Stimulated activated CD4-positive, alpha-beta T cell treated with anti-CD3 and anti-CD28 coated beads, Interleukin-2, amount 100 ng/mL, for 48 hours (primary cell): ENCODE data around the gene RNF181.
"Not testable (repeated sequence)": the region's sequence is repeated elsewhere in the genome, so short reads cannot be mapped to it uniquely, and the experiment has no call there.

Experiments used
- DNase-seq, 2 donors: peaks; one replicate each; pipeline ENCODE4 v3.0.0-alpha.2; 2020

RNF181 gene

DNA sequence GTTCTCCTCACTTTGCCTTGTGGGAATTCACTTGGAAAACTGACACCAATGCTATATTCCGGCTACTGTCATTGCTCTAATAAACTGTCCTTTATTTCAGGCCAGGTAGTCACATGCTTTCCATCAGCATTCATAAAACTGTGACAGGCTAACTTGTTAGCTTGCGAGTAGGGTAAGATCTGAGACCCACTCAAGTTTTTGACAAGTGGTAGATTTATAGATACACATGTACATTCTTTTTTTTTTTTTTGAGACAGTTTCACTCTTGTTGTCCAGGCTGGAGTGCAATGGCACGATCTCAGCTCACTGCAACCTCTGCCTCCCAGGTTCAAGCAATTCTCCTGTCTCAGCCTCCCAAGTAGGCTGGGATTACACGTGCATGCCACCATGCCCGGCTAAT, 22.2 kb downstream of the RNF181 start:
- not testable (repeated sequence) for DNase-seq

DNA sequence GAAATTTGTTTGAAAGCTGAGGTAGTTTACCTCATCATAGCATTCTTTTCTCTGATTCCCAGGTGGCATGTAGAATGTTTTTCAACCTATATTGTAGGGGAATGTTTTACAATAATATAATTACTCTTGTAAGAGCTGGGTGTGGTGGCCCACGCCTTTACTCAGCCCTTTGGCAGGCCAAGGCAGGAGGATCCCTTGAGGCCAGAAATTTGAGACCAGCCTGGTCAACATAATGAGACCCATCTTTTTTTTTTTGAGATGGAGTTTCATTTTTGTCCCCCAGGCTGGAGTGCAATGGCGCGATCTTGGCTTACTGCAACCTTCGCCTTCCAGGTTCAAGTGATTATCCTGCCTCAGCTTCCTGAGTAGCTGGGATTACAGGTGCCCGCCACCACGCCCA, 24.1 kb downstream of the RNF181 start:
- no peak for DNase-seq

DNA sequence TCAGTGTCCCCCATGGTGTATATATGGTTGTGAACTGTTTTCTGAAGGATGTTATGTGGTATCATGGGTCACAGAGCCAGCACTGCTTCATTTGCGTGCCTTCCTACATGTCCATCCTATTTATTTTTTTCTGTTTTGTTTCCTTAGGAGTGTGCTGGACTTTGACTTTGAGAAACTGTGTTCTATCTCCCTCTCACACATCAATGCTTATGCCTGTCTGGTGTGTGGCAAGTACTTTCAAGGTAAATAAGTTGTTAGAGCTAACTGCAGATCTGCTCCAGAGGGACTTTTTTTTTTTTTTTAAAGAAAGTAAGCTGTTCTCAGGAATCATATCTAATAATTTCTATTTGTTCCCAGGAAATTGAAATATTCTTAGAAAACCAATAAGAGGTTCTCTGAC, 25.8 kb downstream of the RNF181 start:
- DNase-seq, result no peak

DNA sequence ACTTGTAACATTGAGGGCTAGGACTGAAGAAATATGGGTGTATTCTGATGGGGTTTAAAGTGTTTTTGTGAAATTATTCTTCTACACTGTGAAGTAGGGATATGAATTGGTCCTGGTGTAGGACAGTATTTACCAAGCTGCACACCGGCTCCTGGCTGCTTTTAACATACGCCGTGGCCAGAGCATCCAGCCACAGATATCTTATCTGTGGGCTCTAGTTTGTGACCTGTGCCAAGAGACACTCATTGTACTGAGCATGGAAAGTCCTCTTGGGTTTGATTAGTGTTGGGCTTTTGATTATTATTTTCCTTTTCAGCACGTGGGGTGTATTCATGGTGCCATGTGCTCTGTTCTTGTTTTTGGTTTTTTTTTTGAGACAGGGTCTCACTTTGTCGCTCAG, 28.4 kb downstream of the RNF181 start:
- DNase-seq, result no peak

DNA sequence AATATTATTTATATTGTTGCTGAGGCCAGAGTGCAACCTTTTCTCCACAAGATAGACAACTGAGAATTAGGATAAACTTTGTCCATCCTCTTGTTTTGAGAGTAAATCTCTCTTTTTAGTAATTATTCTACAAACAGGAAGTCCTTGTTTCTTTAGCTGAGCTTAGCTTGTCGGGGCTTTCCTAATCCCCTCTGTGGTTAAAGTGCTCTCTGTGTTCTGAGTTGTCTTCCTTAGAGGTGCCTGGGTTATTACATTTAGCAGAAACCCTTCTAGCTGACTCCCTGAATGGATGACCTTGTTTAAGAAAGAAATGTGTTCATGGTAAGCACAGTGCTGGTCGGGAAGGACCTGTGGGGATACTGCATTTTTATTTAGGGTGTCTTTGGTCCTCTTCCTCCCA, 33.1 kb downstream of the RNF181 start:
- no peak for DNase-seq

DNA sequence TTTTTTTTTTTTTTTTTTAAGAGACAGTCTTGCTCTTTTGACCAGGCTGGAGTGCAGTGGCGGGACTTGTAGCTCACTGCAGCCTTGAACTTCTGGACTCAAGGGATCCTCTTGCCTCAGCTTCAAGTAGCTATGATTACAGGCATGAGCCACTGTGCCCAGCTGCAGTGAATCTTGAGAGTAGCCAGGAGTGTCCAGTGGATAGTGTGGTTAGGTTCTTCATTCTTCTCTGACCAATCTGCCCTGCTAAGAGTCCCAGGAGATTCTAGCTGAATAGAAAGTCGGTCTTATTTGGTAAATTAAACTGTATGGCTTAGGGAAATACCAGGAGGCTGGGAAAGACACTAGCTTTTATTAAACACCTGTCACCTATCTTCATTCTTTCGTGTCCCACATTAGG, 35.8 kb downstream of the RNF181 start:
- DNase-seq, result no peak

DNA sequence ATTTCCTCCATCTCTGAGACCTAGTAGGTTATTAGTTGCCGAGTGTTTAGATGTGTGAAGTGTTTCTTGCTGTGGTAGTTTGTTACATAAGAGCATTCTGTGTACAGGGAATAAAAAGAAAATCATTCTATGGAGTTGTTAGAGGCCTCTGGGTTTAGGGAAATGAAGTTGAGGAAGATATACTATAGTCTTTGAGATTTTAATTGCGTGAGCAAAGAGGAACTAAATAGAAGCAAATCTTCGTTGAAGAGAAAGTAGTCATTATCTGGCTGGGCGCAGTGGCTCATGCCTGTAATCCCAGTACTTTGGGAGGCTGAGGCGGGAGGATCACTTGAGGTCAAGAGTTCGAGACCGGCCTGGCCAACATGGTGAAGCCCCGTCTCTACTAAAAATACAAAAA, 39.5 kb downstream of the RNF181 start:
- no peak for DNase-seq

DNA sequence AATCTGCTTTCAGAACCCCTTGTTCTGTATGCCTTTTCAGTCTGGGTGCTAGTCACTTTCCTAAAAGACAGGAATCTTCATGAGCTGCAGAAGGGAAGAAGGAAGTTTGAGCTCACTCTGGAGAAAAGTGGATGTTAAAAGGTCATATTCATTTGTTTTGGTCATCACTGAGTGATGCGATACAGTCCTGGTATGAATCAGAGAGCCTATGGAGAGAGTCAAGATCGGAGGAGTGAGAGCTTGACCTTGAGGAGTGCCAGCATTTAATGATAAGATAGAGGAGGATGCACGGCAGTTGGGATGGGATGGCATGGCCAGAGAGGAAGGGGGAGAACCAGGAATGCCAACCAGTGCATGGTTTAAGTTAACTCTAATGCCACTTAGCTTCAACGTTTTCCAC, 40.1 kb downstream of the RNF181 start:
- DNase-seq, result no peak

DNA sequence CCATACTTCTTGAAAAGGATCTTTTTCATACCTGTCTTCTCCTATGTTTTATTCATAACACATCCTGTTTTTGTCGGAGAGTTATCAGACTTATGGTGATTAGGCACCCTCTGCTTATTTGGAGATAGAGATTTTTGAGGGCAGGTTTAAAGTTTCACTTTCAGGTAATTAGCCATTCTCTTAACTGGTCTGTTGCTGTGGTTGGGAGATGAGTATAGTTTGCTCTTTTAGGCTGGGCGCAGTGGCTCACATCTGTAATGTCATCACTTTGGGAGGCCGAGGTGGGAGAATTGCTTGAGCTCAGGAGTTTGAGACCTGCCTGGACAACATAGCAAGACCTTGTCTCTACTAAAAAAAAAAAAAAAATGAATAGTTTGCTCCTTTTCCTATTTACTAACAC, 47.2 kb downstream of the RNF181 start:
- no peak for DNase-seq

DNA sequence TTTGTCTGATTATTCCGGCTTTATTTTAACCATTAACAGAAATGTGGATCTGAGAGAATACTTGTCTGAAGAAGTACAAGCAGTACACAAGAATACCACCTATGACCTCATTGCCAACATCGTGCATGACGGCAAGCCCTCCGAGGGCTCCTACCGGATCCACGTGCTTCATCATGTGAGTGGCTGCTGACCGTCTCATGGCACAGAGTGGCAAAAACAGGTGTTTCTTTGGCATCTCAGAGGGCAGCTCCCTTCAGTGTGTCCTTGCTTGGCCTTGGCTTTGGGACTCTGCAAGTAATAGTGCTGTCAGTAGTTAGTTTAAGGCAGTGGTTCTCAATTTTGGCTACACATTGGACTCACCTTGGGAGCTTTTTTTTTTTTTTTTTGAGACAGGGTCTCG, 49.4 kb downstream of the RNF181 start:
- no peak for DNase-seq

DNA sequence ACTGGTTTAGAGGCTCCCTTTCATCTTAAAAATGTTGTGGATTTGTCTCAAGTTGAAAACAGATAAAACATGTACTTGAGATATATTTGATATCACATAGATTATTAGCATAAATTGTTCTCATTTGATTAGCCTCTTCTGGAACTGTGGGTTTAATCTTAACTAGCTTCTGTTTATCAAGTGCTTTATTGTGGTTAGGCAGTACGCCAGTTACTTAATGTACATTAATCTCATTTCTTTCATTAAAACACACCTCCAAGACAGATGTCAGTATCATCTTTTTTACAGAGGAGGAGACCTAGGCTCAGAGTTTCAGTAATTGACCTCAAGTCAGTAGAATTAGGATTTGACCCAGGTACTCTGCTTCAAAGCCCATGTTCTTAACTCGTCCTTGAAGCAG, 50.6 kb downstream of the RNF181 start:
- no peak for DNase-seq
